Esophagus squamous epithelium (tissue), 5 donors: ENCODE results near the gene MAP2K6. TPM values are rescaled to one million over a fixed set of nuclear protein-coding genes. Genes with fewer than 3 reads are reported as not detected.

Experiments used
- DNase-seq: peaks from one replicate; lab custom pipeline; 2025; lab: John Stamatoyannopoulos, UW
- H3K27ac ChIP-seq, 4 donors: fragments of 200-600 bp; sonication (generic); one replicate each; pipeline ENCODE4 v1.5.1; 2016 to 2019; ENCODE audit warnings: mild to moderate bottlenecking in 1 of 4
- H3K27me3 ChIP-seq, 4 donors: fragments of 200-600 bp; sonication (generic); 1 replicate in 3 of 4; 2 replicates in 1 of 4; pipeline versions ENCODE4 v1.5.1 to v1.6.0; 2017 to 2021; ENCODE audit warnings: antibody characterized with exemption in 1 of 4
- H3K36me3 ChIP-seq, 3 donors: fragments of 200-600 bp; sonication (generic); one replicate each; pipeline ENCODE4 v1.5.1; 2016 to 2019
- H3K4me1 ChIP-seq, 3 donors: fragments of 200-600 bp; sonication (generic); one replicate each; pipeline ENCODE4 v1.5.1; 2017 to 2019
- H3K4me3 ChIP-seq, 4 donors: fragments of 200-600 bp; sonication (generic); 1 replicate in 3 of 4; 2 replicates in 1 of 4; pipeline ENCODE4 v1.5.1; 2016 to 2019; ENCODE audit warnings: mild to moderate bottlenecking in 2 of 4, moderate library complexity in 1 of 4
- H3K9me3 ChIP-seq, 3 donors: fragments of 200-600 bp; sonication (generic); one replicate each; pipeline ENCODE4 v1.5.1; 2016 to 2019
- CTCF ChIP-seq, 6 experiments: fragments of 450-650 bp in 4 of 6; fragments of 200-600 bp in 2 of 6; sonication (generic) in 2 of 6; IDR thresholded peaks; one replicate each; pipeline ENCODE4 v1.5.1; 2016 to 2019; ENCODE audit warnings: antibody characterized with exemption in 6 of 6, mild to moderate bottlenecking in 4 of 6, moderate library complexity in 4 of 6
- POLR2A ChIP-seq, 4 donors: fragments of 450-650 bp; IDR thresholded peaks; one replicate each; pipeline ENCODE4 v1.6.1; 2017; ENCODE audit warnings: antibody characterized with exemption in 4 of 4, mild to moderate bottlenecking in 4 of 4, moderate library complexity in 3 of 4
- WGBS, 2 donors: methylation state at CpG; one replicate each; pipeline ENCODE4 v1.1.5; 2018; 5-methylcytosine and 5-hydroxymethylcytosine counted together
- intact Hi-C: fragments of 100-400 bp; cut with DNase I; formaldehyde crosslinking; loops from one replicate; pipeline ENCODE4 v1.15.0; 2022
- total RNA-seq, 4 donors: library from RNA; depleted of rRNA; stranded (reverse); fragments of >200 nt; gene quantifications; one replicate each; pipeline ENCODE4 v1.1.0, GENCODE V29; 2016
- donor health status: DM: yes; HTN: yes; CAD: no.

Gene MAP2K6
- total RNA-seq, 4 donors from 2014 or later: 1.5 to 15.0 (median 2.5) TPM

GRCh38 chr17:69390795-69391501 lies 23.5 kb upstream of the MAP2K6 start:
- 57 to 70% methylated on average over 14 of the region's 15 CpGs for WGBS, 2 donors
- Histone ChIP-seq H3K27ac (no peak overlapping the region), H3K4me3 (no peak overlapping the region), H3K27me3 (peaks cover 0 to 13% (median 0%) of the 10 kb centered on the region in 4 donors), H3K4me1 (no peaks in the 10 kb centered on the region), H3K36me3 (no peaks in the 10 kb centered on the region), H3K9me3 (no peaks in the 10 kb centered on the region)
- TF ChIP-seq CTCF (IDR thresholded peaks at IDR 0.05) (no peak), POLR2A (IDR thresholded peaks at IDR 0.05) (no peak)
- no peak for DNase-seq
- intact Hi-C loops: no loop called here

- DNase-seq: no peak
- intact Hi-C loops: no loop called here
- Histone ChIP-seq H3K4me3 (no peak overlapping the region), H3K4me1 (no peaks in the 10 kb centered on the region), H3K9me3 (no peaks in the 10 kb centered on the region), H3K27me3 (no peaks in the 10 kb centered on the region), H3K27ac (no peak overlapping the region), H3K36me3 (no peaks in the 10 kb centered on the region)
- 22 to 37% methylated on average over 3 of the region's 3 CpGs for WGBS, 2 donors
- TF ChIP-seq POLR2A (IDR thresholded peaks at IDR 0.05) (no peak), CTCF (IDR thresholded peaks at IDR 0.05) (no peak)
Measured at GRCh38 chr17:69401251-69401650, 13.2 kb upstream of the MAP2K6 start.

- TF ChIP-seq POLR2A (IDR thresholded peaks at IDR 0.05) (no peak), CTCF (IDR thresholded peaks at IDR 0.05) (no peak)
- no peak for DNase-seq
- Histone ChIP-seq H3K4me1 (no peaks in the 10 kb centered on the region), H3K27me3 (no peaks in the 10 kb centered on the region), H3K27ac (no peak overlapping the region), H3K4me3 (no peak overlapping the region), H3K9me3 (no peaks in the 10 kb centered on the region), H3K36me3 (no peaks in the 10 kb centered on the region)
- 81 to 87% methylated on average over 7 of the region's 7 CpGs for WGBS, 2 donors
- intact Hi-C loops: no loop called here
Measured at GRCh38 chr17:69402052-69402451, 12.4 kb upstream of the MAP2K6 start.

GRCh38 chr17:69404399-69404798 lies 10.1 kb upstream of the MAP2K6 start:
- Histone ChIP-seq H3K9me3 (no peaks in the 10 kb centered on the region), H3K4me3 (no peak overlapping the region), H3K4me1 (no peaks in the 10 kb centered on the region), H3K27ac (no peak overlapping the region), H3K36me3 (no peaks in the 10 kb centered on the region), H3K27me3 (no peaks in the 10 kb centered on the region)
- WGBS, 2 donors: 87% methylated on average over 5 of the region's 5 CpGs
- DNase-seq: no peak
- no peak for TF ChIP-seq POLR2A (IDR thresholded peaks at IDR 0.05)
- TF ChIP-seq CTCF (IDR thresholded peaks at IDR 0.05): no peak
- intact Hi-C loops: no loop called here

GRCh38 chr17:69405096-69405495 lies 9.4 kb upstream of the MAP2K6 start:
- H3K4me3 ChIP-seq: no peak overlapping the region
- no peak for DNase-seq
- H3K9me3 ChIP-seq: no peaks in the 10 kb centered on the region
- H3K27ac ChIP-seq: no peak overlapping the region
- no peaks in the 10 kb centered on the region for H3K27me3 ChIP-seq
- intact Hi-C loops: no loop called here
- 83 to 92% methylated on average over 5 of the region's 5 CpGs for WGBS, 2 donors
- H3K36me3 ChIP-seq: no peaks in the 10 kb centered on the region
- TF ChIP-seq CTCF (IDR thresholded peaks at IDR 0.05) (no peak), POLR2A (IDR thresholded peaks at IDR 0.05) (no peak)
- H3K4me1 ChIP-seq: no peaks in the 10 kb centered on the region
